Transverse colon (tissue), 3 donors: ENCODE results near the gene HPS3.
"Not testable (repeated sequence)": the region's sequence is repeated elsewhere in the genome, so short reads cannot be mapped to it uniquely, and the experiment has no call there.

Experiments used
- CTCF ChIP-seq, 5 experiments: fragments of 200-600 bp in 3 of 5; fragments of 450-650 bp in 2 of 5; sonication (generic) in 3 of 5; IDR thresholded peaks; 1 replicate in 2 of 5; 2 replicates in 3 of 5; pipeline ENCODE4 v1.5.1; 2016 to 2017; ENCODE audit warnings: antibody characterized with exemption in 5 of 5, inconsistent platforms in 3 of 5, mild to moderate bottlenecking in 2 of 5, moderate library complexity in 1 of 5
- POLR2A ChIP-seq: fragments of 450-650 bp; IDR thresholded peaks from one replicate; pipeline ENCODE4 v1.6.1; 2016; ENCODE audit warnings: antibody characterized with exemption, mild to moderate bottlenecking, moderate library complexity

GRCh38 chr3:149097987-149098386 lies 31.5 kb upstream of the HPS3 start:
- not testable (repeated sequence) for TF ChIP-seq CTCF (IDR thresholded peaks at IDR 0.05); POLR2A
